ENCODE results near the gene ATF6. TPM values are rescaled to one million over a fixed set of nuclear protein-coding genes. Genes with fewer than 3 reads are reported as not detected.

The ATF6 gene
- total and polyA plus RNA-seq, 2 donors from 2014 or later, result 11.5 to 35.6 TPM

DNA sequence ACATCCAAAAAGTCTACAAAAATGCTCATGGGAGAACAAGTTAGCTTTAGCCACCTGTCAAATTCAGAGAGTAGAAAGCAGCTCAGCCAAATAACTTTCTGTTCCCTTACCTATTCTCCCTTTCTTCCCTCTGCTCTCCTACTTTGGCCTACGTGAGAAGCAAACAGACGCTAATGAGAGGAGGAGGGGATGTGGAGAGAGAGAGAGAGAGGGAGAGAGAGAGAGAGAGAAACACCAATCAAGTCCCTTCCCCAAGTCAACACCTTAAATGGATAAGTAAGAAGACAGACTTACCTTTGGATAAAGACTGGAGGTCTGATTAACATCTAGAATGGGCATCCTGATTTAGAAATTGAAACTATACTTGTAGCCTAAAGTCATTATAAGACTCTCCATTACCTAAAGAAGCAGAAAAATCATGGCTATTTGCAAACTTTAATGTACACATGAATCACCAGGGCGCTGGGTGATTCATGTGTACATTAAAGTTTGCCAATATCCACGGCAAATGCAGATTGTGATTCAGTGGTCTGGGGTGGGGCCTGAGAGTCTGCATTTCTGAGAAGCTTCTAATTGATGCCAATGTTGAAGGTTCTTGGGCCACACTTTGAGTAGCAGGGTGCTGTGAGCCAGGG, 29.7 kb upstream of the ATF6 start:
- Histone ChIP-seq H3K27ac (ENCODE audit: low read depth in 2 of 2, low read length in 2 of 2) (no peak overlapping the region), H3K27me3 (ENCODE audit: control insufficient read depth, insufficient read depth, low read length) (no peaks in the 10 kb centered on the region), H3K4me1 (ENCODE audit: control insufficient read depth in 2 of 3, insufficient read depth in 2 of 3, low read depth in 1 of 3, low read length in 3 of 3) (peaks cover 0 to 10% (median 0%) of the 10 kb centered on the region in 3 donors), H3K9ac (ENCODE audit: low read length in 3 of 3) (no peak overlapping the region), H3K4me3 (ENCODE audit: low read length in 3 of 3) (no peak overlapping the region), H3K36me3 (ENCODE audit: control insufficient read depth in 2 of 3, insufficient read depth in 3 of 3, low read length in 3 of 3) (no peaks in the 10 kb centered on the region), H3K9me3 (ENCODE audit: control insufficient read depth in 2 of 3, insufficient read depth in 1 of 3, low read length in 3 of 3) (no peaks in the 10 kb centered on the region)
- intact Hi-C loops (cut with DNase I), result no loop called here
- no peak for DNase-seq
- FAIRE-seq, result no peak
- TF ChIP-seq, protein P1, sequence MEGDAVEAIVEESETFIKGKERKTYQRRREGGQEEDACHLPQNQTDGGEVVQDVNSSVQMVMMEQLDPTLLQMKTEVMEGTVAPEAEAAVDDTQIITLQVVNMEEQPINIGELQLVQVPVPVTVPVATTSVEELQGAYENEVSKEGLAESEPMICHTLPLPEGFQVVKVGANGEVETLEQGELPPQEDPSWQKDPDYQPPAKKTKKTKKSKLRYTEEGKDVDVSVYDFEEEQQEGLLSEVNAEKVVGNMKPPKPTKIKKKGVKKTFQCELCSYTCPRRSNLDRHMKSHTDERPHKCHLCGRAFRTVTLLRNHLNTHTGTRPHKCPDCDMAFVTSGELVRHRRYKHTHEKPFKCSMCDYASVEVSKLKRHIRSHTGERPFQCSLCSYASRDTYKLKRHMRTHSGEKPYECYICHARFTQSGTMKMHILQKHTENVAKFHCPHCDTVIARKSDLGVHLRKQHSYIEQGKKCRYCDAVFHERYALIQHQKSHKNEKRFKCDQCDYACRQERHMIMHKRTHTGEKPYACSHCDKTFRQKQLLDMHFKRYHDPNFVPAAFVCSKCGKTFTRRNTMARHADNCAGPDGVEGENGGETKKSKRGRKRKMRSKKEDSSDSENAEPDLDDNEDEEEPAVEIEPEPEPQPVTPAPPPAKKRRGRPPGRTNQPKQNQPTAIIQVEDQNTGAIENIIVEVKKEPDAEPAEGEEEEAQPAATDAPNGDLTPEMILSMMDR (IDR thresholded peaks at IDR 0.05; ENCODE audit: borderline replicate concordance, extremely low read depth, insufficient read depth), result no peak

DNA sequence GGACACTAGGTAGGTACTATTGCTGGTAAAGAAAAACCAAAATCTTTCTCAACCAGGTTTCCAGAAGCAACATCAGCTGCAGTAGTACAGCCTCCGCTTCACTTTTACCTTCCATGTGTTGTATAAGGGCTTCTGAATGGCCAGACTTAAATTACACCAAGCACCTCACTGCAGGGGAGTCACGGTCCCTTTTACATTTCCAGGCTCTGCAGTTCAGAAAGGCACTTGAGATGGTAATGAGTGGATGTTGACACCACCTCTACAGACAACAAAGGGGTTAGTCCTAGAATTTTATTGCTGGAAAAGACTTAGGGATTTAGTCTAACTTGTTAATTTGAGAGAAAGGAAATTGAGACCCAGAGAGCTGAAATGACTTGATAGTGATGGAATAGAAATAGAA, 28.5 kb upstream of the ATF6 start:
- no peak overlapping the region for H3K27ac ChIP-seq (ENCODE audit: low read depth in 2 of 2, low read length in 2 of 2)
- no peak overlapping the region for H3K9ac ChIP-seq (ENCODE audit: low read length in 3 of 3)
- H3K9me3 ChIP-seq (ENCODE audit: control insufficient read depth in 2 of 3, insufficient read depth in 1 of 3, low read length in 3 of 3), result no peaks in the 10 kb centered on the region
- H3K4me3 ChIP-seq (ENCODE audit: low read length in 3 of 3), result no peak overlapping the region
- no peaks in the 10 kb centered on the region for H3K27me3 ChIP-seq (ENCODE audit: control insufficient read depth, insufficient read depth, low read length)
- TF ChIP-seq, protein P1 (IDR thresholded peaks at IDR 0.05; ENCODE audit: borderline replicate concordance, extremely low read depth, insufficient read depth), result no peak
- intact Hi-C loops (cut with DNase I), result no loop called here
- H3K36me3 ChIP-seq (ENCODE audit: control insufficient read depth in 2 of 3, insufficient read depth in 3 of 3, low read length in 3 of 3), result no peaks in the 10 kb centered on the region
- DNase-seq, result no peak
- peaks cover 0 to 10% (median 0%) of the 10 kb centered on the region in 3 donors for H3K4me1 ChIP-seq (ENCODE audit: control insufficient read depth in 2 of 3, insufficient read depth in 2 of 3, low read depth in 1 of 3, low read length in 3 of 3)
- no peak for FAIRE-seq

DNA sequence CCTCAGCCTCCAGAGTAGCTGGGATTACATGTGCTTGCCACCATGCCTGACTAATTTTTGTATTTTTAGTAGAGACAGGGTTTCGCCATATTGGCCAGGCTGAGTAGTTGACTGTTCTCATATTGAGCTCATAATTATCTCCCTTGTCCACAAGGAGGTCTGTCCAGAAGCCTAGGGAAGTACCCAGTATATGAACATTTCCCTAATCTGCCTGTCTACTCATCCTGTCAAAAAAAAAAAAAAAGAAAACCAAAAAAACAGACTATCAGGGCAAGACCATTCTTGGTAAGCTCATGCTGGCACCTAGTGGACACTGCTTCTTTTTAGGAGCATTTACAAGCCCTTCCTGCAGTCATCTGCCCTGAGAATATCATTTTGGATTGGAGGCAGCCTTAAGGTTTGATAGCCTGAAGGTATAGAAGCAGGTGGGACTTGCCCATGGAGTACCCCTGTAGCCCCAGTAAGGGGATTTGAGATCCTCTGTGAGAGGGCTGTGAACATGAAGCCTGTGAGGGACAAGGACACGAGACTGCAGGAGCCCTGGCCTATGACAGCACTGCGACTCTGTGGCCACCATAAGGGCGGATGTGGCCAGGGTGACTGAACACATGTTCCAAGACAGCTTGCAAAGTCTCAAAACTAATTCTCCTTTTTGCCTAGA, 27.4 kb upstream of the ATF6 start:
- Histone ChIP-seq H3K4me3 (ENCODE audit: low read length in 3 of 3) (no peak overlapping the region), H3K36me3 (ENCODE audit: control insufficient read depth in 2 of 3, insufficient read depth in 3 of 3, low read length in 3 of 3) (no peaks in the 10 kb centered on the region), H3K9ac (ENCODE audit: low read length in 3 of 3) (no peak overlapping the region), H3K27ac (ENCODE audit: low read depth in 2 of 2, low read length in 2 of 2) (peak overlapping the region in 1 of 2 donors; percentile 24), H3K27me3 (ENCODE audit: control insufficient read depth, insufficient read depth, low read length) (no peaks in the 10 kb centered on the region), H3K4me1 (ENCODE audit: control insufficient read depth in 2 of 3, insufficient read depth in 2 of 3, low read depth in 1 of 3, low read length in 3 of 3) (peaks cover 0 to 10% (median 0%) of the 10 kb centered on the region in 3 donors), H3K9me3 (ENCODE audit: control insufficient read depth in 2 of 3, insufficient read depth in 1 of 3, low read length in 3 of 3) (no peaks in the 10 kb centered on the region)
- TF ChIP-seq, protein P1 (IDR thresholded peaks at IDR 0.05; ENCODE audit: borderline replicate concordance, extremely low read depth, insufficient read depth), result peak; percentile 42
- no peak for FAIRE-seq
- peak in 3 of 5 donors; percentile 46 to 72 (median 69) for DNase-seq
- intact Hi-C loops (cut with DNase I), result no loop called here
